Activated T-cell treated with anti-CD3 and anti-CD28 coated beads for 1 hour (primary cell): ENCODE data around the gene LENG9.
"Not testable (repeated sequence)": the region's sequence is repeated elsewhere in the genome, so short reads cannot be mapped to it uniquely, and the experiment has no call there.

Experiments used
- DNase-seq: peaks from one replicate; pipeline ENCODE4 v3.0.0-alpha.2; 2020; ENCODE audit warnings: low read depth

LENG9 gene

DNA sequence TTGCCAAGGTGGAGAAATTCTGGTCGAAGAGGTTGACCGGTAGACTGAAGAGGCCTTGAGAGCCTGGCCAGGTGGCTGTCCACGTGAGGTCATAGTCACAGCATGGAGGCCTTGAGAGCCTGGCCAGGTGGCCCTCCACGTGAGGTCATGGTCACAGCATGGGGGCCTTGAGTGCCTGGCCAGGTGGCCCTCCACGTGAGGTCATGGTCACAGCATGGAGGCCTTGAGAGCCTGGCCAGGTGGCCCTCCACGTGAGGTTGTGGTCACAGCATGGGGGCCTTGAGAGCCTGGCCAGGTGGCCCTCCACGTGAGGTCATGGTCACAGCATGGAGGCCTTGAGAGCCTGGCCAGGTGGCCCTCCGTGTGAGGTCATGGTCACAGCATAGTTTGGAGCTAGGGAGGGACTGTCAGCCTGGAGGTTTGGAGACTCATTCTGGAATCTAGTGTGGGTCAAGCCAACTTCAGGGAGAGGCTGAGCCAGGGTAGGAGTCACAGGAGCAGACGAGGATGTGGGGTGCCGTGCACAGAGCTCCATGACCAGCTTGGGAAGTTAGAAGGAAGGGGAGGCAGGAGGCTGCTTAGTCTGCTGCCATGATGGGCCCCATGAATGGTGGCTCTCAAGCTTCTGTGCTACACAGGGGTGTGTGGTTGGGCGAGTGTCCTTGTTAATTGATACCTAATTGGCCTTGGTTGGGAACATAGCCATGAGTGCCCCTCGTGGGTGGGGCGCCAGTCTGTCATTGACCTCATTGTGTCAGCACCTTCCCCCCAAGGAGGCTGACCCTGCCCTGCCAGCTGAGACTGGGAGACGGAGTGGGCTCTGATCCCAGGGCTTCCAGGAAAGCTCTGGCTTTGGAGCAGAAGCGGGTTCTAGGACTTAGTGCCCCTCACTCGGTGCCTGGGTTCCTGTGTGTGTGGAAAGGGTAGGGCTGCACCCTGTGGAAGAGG, 4.0 kb downstream of the LENG9 start:
- DNase-seq: no peak

DNA sequence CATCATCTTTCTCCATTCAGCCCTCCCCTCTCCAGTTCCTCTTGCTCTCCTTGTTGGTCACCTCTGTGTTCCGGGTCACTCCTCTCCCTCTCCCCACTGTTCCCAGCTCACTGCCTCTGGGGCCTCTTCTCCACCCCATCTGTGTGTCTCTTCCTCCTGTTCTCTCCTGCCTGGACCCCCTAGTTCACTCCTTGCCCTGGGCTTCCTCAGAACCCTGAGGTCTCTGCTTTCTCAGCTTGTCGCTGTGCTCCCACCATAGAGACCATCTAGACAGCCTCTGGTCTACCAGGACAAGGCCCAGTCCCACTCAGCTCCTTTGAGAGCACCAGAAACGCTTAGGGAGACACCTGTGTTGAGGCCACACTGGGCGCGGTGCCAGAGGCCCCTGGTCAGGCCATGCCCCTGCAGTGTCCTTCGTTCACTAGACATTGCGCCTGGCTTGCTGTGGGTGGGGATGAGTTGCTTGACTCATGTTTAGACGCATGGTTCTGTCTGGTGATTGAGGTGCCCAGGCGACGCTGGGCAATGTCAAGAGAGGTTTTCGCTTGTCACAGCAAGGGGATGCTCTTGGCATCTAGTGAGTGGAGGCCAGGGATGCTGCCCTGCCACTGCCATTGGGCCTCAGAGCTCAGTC, 4.8 kb downstream of the LENG9 start:
- DNase-seq: no peak

DNA sequence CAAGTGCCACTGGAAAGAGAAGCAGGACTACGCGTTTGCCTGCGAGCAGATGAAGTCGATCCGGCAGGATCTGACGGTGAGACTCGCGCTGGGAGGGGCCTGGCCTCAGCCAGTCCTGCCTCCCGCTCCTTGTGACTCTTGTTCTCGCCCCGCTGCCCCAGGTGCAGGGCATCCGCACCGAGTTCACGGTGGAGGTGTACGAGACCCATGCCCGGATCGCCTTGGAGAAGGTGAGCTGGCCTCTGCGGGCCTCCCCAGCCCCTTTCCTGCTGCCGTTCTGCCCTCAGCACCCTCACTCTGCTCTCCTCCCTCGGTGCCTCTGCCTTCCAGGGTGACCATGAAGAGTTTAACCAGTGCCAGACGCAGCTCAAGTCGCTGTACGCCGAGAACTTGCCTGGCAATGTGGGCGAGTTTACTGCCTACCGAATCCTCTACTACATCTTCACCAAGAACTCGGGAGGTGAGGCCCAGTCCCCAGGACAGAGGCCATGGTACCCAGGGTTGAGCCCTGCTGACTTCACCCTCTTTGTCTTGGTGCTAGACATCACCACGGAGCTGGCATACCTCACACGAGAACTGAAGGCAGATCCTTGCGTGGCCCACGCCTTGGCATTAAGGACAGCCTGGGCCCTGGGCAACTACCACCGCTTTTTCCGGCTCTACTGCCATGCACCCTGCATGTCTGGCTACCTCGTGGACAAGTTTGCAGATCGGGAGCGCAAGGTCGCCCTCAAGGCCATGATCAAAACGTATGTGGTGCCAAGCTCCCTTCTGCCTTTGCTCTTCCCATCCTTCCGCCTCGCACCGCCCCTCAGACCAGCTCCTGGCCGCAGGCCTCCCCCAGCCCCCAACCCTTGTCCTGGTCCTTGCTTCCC, 5.6 kb downstream of the LENG9 start:
- no peak for DNase-seq

DNA sequence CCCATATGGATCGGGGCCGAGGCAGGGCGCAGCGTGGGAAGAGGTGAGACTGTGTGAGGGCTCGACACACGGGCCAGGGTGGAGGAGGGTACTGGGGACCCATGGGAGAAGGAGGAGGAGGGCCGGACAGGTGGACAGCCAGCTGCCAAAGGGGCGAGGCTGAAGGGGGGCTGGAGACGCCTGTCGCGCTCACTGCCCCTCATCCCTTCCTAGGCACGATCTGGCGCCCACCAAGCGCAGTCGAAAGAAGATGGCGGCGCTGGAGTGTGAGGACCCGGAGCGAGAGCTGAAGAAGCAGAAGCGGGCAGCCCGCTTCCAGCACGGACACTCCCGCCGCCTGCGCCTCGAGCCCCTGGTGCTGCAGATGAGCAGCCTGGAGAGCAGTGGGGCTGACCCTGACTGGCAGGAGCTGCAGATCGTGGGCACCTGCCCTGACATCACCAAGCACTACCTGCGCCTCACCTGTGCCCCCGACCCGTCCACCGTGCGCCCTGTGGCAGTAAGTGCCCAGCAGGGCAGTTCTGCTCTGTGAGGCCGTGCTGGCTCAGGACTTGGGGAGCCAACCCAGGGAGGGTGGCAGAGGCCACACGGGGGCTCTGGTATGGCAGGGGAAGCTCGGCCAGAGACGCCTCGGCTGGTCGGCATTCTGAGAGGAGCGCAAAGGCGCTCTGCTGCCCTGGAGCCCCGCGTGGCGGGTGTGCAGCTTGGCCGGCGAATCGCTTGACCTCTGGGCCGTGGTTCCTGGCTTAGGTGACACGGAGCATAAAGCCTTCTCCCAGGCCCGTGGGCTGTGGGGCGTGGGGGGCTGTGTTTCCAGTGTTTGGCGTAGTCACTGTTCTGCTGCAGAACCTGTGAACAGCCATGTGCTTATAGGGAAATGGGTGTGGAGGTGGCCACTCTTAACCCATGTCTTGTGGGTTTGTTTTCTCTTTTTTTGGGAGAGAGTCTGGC, 6.9 kb downstream of the LENG9 start:
- DNase-seq: no peak

GRCh38 chr19:54455786-54456422, 7.7 kb downstream of the LENG9 start:
- DNase-seq: no peak

DNA sequence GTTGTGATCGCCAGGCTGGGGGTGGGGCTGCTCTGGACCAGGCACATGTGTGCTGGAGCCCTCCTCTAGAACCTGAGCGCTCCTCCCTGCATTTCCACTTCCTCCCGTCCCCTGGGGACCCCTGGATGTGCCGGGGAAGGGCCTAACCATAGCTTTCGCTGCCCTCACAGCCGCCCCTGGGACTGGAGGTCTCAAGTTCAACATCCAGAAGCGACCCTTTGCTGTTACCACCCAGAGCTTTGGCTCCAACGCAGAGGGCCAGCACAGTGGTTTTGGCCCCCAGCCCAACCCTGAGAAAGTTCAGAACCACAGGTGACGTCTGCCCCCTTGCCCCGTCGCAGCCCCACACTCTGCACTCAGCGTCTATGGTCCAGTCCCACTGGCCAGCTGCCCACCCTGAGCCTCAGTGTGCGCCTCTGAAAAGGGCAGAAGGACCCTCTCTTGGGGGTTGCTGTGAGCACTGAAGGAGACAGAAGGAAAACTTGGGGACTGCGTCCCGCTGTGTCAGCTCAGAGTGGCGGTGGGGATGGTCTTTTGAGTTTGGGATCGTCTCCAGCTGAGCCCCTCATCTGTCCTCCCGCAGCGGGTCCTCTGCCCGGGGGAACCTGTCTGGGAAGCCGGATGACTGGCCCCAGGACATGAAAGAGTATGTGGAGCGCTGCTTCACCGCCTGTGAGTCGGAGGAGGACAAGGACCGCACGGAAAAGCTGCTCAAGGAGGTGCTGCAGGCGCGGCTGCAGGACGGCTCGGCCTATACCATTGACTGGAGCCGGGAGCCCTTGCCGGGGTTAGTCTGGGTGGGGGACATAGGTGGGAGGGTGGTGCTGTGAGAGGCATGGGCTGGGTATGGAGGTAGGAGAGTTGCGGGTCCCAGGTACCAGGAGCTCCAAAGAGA, 8.6 kb downstream of the LENG9 start:
- DNase-seq: no peak

DNA sequence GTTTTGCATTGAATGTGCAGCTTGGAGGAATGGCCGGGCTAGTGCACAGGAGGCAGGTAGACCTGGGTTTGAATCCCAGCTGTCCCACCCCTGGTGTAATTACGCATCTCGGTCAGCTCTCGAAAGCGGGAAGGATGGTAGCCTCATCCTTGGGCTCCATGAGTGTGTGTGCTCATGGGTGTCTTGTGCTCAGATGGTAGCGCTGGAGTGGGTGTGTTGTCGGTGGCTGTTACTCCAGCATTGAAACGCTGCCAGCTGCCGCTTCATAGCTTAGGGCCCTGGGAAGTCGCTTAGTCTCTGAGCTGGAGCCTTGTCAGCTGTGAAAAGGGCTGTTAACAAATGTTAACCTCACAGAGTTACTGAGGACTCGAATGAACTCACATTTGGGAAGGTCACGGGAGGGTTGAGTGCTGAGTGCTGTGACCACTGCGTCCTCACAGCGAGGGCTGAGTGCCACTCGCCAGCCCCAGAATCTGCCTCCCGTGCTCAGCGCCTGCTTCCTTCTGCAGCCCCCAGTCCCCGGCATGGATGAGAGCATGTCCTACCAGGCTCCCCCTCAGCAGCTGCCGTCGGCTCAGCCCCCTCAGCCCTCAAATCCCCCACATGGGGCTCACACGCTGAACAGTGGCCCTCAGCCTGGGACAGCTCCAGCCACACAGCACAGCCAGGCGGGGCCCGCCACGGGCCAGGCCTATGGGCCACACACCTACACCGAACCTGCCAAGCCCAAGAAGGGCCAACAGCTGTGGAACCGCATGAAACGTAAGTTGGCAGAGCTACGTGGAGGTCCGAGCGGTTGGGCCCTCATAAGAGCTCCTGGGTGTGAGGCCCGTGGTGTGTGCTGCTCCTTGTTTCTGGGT, 9.4 kb downstream of the LENG9 start:
- no peak for DNase-seq

DNA sequence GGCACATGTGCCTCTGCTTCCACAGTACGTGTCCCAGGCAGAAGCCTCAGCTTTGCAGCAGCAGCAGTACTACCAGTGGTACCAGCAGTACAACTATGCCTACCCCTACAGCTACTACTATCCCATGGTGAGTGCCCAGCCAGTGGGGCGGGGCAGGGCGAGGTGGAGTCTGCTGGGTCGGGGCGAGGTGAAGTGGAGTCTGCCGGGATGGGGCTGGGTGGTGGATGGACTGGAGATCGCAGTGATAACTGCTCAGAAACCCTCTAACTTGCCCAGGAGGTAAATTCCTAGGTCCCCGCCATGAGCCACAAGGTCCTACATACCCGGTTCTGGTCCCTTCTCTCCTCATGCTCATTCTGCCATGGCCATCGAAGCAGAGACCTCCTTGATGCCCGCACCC, 11.0 kb downstream of the LENG9 start:
- DNase-seq: no peak

DNA sequence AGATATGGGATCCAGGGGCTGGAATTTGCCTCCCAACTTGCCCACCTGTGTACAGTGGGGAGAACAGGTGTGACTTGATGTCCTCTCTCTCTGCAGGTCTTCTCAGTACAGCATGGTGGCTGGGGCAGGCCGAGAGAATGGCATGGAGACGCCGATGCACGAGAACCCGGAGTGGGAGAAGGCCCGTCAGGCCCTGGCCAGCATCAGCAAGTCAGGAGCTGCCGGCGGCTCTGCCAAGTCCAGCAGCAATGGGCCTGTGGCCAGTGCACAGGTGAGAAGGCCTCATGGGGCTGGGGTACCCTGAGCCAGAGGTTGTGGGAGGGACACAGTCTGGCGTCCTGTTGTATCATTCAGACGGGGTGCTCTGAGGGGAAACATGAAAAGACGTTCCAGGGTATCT, 11.6 kb downstream of the LENG9 start:
- DNase-seq: no peak

DNA sequence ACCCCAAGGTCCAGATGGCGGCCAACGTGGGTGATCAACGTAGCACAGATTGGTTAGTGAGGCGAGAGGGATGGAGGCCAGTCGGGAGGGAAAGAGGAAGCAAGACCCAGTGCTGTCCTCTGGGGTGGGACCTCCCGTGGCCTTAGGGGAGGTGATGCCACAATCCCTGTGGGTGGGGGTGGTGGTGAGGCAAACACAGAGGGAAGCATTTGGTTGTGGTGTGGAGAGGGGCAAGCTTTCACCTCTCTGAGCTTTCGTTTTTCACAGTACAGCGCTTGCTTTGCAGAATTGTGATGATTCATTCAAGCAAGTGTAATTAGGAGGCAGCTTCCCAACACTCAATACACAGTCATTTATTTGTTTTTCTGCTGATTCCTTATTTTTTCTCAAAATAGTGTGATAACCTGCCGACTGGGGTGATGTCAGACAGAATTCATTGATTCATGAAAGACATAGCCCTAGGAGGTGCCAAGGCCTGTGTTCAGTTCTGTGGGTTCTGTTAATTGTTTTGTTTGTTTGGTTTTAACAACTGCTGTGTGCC, 12.2 kb downstream of the LENG9 start:
- DNase-seq: no peak

GRCh38 chr19:54449701-54450069, 13.9 kb downstream of the LENG9 start:
- DNase-seq: no peak

DNA sequence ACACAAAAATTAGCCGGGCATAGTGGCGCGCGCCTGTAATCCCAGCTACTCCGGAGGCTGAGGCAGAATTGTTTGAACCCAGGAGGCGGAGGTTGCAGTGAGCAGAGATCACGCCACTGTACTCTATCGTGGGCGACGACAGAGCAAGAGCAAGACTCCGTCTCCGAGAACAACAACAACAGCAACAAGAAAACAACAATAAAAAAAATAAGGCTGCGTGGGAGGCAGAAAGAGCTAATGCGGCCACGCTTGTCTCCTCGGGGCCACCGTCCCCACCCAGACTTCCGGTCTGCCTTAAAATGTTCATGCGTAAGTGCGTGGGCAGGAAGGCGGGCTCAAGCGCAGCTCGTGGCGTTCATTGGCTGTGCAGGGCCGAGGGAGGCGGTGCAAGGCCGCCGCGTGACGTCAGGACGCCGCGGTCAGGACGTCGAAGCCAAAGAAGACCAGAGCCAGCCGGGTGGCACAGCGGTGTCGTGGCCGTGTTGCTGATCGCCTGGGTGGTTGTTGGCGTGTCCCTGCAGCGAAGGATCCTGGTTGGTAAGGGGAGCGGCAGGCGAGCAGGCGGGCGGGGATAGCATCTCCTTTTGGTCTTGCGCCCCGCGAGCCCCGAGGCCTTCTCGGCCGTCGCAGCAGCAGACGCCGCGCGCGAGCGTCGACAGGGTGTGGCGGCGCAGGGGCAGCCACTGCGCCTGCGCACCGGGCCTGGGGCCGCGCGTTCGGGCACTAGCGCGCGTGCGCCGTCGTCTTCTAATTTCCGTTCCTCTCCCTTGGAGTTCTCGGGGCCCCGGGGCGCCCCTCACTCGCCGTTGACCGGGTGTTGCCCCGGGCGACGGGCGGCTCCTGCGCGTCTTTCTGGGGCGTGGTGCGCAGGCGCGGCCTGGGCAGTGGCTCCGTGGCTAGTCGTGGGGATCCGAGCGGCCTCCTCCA, 14.5 kb downstream of the LENG9 start, which contains the start of gene LENG8:
Gene LENG8 (plus strand): TSS at position 426 of the 927 bp plus-strand sequence. CDS start 2,146 bp downstream, outside the sequence.
- DNase-seq: peak; percentile 92

DNA sequence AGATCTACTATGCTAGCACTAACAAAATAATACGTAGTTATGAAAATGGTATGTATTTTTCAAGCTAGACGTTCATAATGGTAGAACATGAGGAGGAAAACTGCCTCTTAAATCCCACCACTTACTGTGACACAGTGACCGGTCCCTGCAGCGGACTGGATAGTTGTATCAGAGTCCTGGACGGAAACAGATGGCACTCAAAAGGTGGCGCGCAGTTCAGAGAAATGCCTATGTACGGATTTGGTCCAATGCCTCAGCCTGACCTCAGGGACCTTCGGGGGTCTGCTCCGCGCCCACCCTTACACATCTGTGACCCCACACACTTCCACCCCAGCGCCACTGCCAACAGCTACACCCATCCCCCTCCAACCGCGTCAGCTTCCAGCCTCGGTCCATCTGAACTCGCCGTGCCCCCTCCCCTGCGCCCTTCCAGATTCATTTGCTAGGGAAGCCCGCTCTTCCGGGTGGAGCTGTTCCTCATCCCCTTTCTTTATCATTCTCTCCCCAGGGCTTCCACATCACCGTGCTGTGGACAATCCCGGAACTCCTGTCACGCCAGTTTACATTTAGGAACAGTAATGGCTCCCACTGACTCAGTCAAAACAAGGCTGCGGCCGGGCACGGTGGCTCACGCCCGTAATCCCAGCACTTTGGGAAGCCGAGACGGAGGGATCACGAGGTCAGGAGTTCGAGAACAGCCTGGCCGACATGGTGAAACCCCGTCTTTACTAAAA, 15.4 kb downstream of the LENG9 start:
- no peak for DNase-seq

- not testable (repeated sequence) for DNase-seq
Observed at GRCh38 chr19:54446349-54446748, 17.2 kb downstream of the LENG9 start.

GRCh38 chr19:54444737-54445136, 18.8 kb downstream of the LENG9 start:
- no peak for DNase-seq

DNA sequence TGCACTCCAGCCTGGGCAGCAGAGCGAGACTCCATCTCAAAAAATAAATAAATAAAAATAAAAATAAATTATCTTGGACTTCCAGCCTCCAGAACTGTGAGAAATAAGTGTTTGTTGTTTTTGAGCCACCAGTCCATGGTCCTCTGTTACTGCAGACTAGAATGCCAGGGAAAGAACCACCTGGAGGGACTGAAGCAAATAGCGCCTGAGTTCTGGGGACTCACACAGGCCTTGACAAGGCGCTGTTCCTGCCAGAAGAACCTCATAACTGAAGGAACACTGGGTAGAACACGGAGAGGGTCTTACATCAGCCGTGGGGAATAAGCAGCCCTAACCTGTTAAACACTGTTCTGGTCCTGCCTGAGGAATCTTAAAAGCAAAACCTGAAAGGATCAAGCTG, 22.9 kb downstream of the LENG9 start:
- DNase-seq: no peak
